Measurements from ENCODE around the gene MGP. TPM values are rescaled to one million over a fixed set of nuclear protein-coding genes. Genes with fewer than 3 reads are reported as not detected.

MGP gene
- total RNA-seq, 4 donors from 2014 or later = 5.2 to 108 (median 41.4) TPM

DNA sequence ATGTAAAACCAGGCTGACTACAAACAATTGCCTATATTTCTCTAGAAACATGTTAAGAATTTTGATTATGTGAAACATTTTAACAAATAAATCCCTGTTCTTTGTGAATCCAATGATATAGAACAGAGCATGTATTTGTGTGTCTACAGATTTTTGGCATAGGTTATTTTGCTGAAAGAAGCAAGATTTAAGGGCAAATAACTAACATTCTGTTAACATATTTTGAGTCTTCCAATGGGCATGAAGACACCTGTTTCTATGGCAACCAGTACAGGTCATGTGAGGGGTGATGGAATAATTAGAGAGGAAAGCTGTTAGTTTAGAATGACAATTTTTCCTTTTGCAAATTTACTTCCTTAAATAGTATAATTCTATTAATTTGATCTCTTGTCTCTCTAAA lies 51.1 kb downstream of the MGP start:
- no peak overlapping the region for H3K4me3 ChIP-seq
- H3K9me3 ChIP-seq = no peaks in the 10 kb centered on the region
- intact Hi-C loops (cut with DNase I) = no loop called here
- H3K27ac ChIP-seq = no peak overlapping the region
- H3K4me1 ChIP-seq = no peaks in the 10 kb centered on the region
- H3K36me3 ChIP-seq = no peaks in the 10 kb centered on the region
- TF ChIP-seq POLR2A (IDR thresholded peaks at IDR 0.05) = no peak
- TF ChIP-seq, protein P1, sequence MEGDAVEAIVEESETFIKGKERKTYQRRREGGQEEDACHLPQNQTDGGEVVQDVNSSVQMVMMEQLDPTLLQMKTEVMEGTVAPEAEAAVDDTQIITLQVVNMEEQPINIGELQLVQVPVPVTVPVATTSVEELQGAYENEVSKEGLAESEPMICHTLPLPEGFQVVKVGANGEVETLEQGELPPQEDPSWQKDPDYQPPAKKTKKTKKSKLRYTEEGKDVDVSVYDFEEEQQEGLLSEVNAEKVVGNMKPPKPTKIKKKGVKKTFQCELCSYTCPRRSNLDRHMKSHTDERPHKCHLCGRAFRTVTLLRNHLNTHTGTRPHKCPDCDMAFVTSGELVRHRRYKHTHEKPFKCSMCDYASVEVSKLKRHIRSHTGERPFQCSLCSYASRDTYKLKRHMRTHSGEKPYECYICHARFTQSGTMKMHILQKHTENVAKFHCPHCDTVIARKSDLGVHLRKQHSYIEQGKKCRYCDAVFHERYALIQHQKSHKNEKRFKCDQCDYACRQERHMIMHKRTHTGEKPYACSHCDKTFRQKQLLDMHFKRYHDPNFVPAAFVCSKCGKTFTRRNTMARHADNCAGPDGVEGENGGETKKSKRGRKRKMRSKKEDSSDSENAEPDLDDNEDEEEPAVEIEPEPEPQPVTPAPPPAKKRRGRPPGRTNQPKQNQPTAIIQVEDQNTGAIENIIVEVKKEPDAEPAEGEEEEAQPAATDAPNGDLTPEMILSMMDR (IDR thresholded peaks at IDR 0.05) = no peak
- no peak for DNase-seq
- no peaks in the 10 kb centered on the region for H3K27me3 ChIP-seq

DNA sequence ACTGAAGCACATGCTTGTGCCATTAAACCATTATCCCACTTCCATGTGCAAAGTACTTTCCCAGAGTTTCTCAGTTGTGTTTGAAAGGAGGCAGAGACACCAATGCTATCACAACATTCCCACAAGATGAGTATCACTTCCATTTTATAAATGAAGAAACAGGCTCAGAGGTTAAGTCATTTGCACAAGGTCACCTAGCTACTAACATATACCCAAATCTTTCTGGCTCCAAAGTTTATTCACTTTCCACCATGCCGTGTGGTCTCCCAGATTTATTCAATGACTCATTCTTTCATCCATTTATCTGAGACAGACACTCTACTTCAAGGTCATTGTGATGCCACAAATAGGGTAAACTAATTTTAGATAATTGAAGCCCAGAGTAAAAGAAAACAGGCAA lies 51.7 kb downstream of the MGP start:
- H3K27ac ChIP-seq = no peak overlapping the region
- no peak for DNase-seq
- no peaks in the 10 kb centered on the region for H3K4me1 ChIP-seq
- no peak for TF ChIP-seq POLR2A (IDR thresholded peaks at IDR 0.05)
- TF ChIP-seq, protein P1 (IDR thresholded peaks at IDR 0.05) = no peak
- no peaks in the 10 kb centered on the region for H3K27me3 ChIP-seq
- intact Hi-C loops (cut with DNase I) = no loop called here
- no peaks in the 10 kb centered on the region for H3K9me3 ChIP-seq
- no peak overlapping the region for H3K4me3 ChIP-seq
- WGBS, 2 donors = 5 to 50% methylated on average over 1 of the region's 1 CpG
- no peaks in the 10 kb centered on the region for H3K36me3 ChIP-seq

DNA sequence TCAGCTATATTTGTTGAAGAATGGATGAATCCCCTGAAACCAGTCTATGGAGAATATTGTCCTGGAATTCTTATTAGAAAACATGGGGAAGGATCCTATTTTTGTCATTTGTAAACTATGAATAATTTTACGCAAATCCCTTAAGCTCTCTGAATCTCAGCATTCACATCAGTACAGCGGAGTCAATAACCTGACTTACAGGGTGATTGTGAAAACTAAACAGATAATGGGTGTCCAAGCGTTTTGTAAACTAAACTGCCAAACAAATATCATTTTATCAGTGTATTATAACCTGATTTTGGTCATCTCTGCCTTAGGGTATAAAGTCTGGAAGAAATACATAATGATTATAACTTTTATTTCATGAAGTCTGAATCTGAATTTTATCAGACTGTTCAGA lies 52.3 kb downstream of the MGP start:
- intact Hi-C loops (cut with DNase I) = no loop called here
- TF ChIP-seq, protein P1 (IDR thresholded peaks at IDR 0.05) = no peak
- TF ChIP-seq POLR2A (IDR thresholded peaks at IDR 0.05) = no peak
- H3K36me3 ChIP-seq = no peaks in the 10 kb centered on the region

More for the DNA sequence above, 52.3 kb downstream of the MGP start:
- Histone ChIP-seq H3K27ac (no peak overlapping the region), H3K9me3 (no peaks in the 10 kb centered on the region), H3K27me3 (no peaks in the 10 kb centered on the region), H3K4me3 (no peak overlapping the region), H3K4me1 (no peaks in the 10 kb centered on the region)
- 75 to 79% methylated on average over 3 of the region's 3 CpGs for WGBS, 2 donors
- no peak for DNase-seq

Other genes starting within 250 kb of the MGP start
- under 1 TPM in 1 of 4 donors, not detected in 3; 0.19 TPM for gene GUCY2C, start 189.3 kb downstream of the MGP start, total RNA-seq
- 10 to 100 TPM; 16.0 to 21.4 (median 18.2) TPM for gene WBP11, start 82.4 kb downstream of the MGP start, total RNA-seq
- 1 to 10 TPM in 1 of 4 donors, under 1 TPM in 3; 0.15 to 2.6 (median 0.65) TPM for gene C12orf60, start 82.2 kb downstream of the MGP start, total RNA-seq
- gene SMCO3, start 71.7 kb downstream of the MGP start, total RNA-seq = under 1 TPM in 1 of 4 donors, not detected in 3; 0.50 TPM
- gene ART4, start 42.3 kb downstream of the MGP start, total RNA-seq = under 1 TPM in 2 of 4 donors, not detected in 2; 0.35 to 0.95 TPM
- gene ERP27, start 52.7 kb upstream of the MGP start, total RNA-seq = 1 to 10 TPM in 2 of 4 donors, under 1 TPM in 1, not detected in 1; 0.57 to 5.5 (median 1.9) TPM
- gene ARHGDIB, start 75.7 kb upstream of the MGP start, total RNA-seq = 10 to 100 TPM; 17.2 to 91.1 (median 62.0) TPM
- gene PDE6H, start 87.2 kb upstream of the MGP start, total RNA-seq = not detected